Breast epithelium (tissue), 3 donors: ENCODE data around the gene TMEM131.

Source experiments
- CTCF ChIP-seq, 3 donors: fragments of 450-650 bp; IDR thresholded peaks; one replicate each; pipeline ENCODE4 v1.5.1; 2016 to 2017; ENCODE audit warnings: antibody characterized with exemption in 3 of 3, mild to moderate bottlenecking in 3 of 3, moderate library complexity in 3 of 3
- POLR2A ChIP-seq: fragments of 450-650 bp; IDR thresholded peaks from one replicate; pipeline ENCODE4 v1.6.1; 2016; ENCODE audit warnings: antibody characterized with exemption, mild to moderate bottlenecking, moderate library complexity
- POLR2AphosphoS5 ChIP-seq, 3 donors: sonication (generic); formaldehyde crosslinking; IDR thresholded peaks; one replicate each; pipeline ENCODE4 v1.6.1; 2017; ENCODE audit warnings: antibody characterized with exemption in 3 of 3

- no peak for TF ChIP-seq CTCF (IDR thresholded peaks at IDR 0.05)
- no peak for TF ChIP-seq POLR2AphosphoS5 (IDR thresholded peaks at IDR 0.05)
- TF ChIP-seq POLR2A = no peak
These were observed 278.8 kb downstream of the TMEM131 start for GRCh38 chr2:97716695-97717612.
